HG03460 (cell line): ENCODE data around the gene DCAF7.

ENCODE experiments used
- ATAC-seq: cut with Tn5 transposase; IDR thresholded peaks from one replicate; pipeline ENCODE4 v1.9.1; 2021; ENCODE audit not compliant: unreplicated experiment

The DCAF7 gene

DNA sequence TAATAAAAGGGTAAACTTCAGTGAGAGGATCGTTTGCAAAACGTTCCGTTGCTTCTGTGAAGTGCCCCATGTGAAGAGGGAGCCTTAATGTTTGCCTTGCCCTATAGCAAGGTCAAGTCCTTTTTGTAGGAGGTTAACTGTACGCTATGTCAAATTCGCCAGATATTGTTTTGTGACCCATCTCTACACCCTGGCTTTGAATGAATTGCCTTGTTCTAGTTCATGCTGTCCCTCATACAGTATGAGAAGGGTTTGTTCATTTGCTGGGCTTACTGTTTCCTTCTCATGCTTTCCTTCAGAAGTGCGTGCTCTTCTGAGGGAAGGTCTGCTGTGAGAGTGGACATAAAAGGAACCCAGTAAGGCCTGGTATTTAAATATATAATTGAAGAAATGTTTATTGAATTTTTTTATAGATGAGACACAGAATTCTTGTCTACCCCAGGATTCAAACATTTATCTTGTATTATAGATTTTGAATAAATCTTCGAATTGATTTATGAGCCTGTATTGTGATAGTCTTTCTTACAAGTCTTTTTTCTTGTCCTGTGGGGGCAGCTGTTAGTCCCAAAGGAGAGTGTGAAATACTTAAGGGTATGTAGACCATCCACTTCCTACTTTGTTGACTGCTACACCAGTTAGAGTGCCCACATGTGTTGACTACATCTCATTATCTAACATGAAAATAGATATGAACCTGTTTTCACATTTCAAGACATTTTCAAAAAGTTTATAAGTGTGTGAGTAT lies 73.7 kb downstream of the DCAF7 start:
- no peak for ATAC-seq

GRCh38 chr17:63624531-63624880 lies 74.2 kb downstream of the DCAF7 start:
- no peak for ATAC-seq

DNA sequence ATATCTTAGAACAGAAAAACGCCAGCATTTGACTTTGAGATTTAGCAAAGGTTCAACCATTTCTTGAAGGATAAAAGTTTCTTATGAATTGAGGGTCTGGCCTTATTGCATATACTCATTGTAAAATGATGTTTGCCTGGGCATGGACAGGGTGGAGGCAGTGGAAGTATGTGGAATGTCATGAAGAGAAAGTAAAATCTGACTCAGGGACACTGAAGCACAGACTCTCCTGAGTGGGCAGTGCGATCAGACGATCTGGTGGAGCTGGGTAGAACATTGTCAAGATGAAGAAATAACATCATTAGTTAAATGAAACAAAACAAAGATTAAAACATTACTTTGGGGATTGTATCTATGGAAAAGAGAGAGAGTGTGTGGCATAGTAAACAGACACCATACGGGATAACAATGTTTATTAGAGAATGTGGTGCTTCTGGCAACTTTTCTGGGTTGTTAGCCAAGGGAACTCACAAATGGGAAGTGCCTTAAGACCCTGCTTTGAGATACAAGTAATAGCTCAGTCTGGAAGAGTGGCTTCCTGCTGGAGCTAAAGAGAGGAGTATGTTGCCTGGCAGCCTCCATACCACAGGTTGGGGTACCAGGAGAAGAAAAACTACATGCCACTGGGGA lies 76.4 kb downstream of the DCAF7 start:
- no peak for ATAC-seq

DNA sequence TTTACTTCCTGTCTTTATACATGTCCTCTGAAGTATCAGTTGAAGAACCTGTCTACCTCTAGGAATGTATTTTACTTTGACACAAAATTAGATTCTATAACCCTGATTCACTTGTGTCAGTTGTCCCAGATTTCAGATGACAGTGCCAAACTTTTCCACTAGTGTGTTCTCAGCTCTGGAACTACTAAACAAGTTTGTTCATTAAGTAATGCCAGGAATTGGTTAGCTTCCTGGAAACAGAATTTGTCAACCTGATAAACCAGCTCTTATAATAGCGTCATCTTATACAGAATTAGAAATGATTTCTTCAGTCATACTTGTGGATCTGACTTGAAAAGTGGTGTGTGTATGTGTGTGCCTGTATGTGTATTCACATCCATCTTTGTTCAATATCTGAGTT lies 79.3 kb downstream of the DCAF7 start:
- ATAC-seq = no peak

DNA sequence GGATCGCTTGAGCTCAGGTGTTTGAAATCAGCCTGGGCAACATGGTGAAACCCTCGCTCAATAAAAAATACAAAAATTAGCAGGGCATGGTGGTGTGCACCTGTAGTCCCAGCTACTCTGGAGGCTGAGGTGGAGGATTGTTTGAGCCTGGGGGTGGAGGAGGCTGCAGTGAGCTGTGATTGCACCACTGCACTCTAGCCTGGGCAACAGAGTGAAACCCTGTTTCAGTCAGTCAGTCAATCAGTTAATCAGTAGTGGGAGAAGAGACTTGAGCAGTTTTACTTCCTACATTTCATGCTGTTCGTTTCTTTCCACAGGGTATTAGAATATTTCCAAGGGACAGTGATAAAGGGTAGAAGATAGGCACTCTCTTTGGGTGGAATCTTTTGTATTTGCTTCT lies 80.8 kb downstream of the DCAF7 start:
- no peak for ATAC-seq

GRCh38 chr17:63631626-63632025 lies 81.3 kb downstream of the DCAF7 start:
- ATAC-seq = no peak

DNA sequence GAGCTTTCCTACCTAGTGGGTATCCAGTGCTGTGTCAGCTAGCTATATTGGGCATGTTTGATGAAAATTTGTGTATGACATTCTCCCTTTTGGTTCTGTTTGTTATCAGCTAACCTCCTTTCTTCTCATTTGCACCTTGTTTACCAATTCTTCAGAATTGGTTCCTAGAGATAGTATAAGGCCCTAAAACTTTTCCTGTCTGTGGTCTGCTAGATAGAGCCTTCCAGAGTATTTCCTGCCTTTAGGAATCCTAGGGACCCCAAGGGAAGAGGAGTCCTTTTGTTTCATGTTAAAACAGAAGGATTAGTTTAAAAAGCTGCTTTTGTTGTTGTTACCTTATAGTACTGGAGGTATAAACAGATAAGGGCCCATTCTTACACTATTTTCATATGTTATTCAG lies 83.5 kb downstream of the DCAF7 start:
- ATAC-seq = no peak

DNA sequence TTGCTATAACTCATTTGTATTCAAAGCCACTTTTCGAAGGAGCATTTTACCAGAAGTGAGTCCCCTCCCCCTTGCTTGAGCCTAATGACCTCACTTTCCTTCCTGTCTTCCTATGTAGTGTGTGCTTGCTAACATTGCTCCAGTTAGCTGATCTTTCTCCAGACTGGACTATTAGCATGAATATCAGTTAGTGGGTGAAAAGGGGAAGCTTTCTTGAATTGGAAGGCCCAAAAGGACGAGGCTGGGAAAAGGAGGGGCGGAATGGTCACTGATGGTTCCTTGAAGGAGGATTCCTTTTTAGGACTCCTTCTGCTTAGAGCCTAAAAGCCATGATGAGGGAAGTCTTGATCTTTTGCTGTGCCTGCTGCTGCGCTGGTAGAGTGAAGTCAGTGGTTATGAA lies 83.9 kb downstream of the DCAF7 start:
- no peak for ATAC-seq

DNA sequence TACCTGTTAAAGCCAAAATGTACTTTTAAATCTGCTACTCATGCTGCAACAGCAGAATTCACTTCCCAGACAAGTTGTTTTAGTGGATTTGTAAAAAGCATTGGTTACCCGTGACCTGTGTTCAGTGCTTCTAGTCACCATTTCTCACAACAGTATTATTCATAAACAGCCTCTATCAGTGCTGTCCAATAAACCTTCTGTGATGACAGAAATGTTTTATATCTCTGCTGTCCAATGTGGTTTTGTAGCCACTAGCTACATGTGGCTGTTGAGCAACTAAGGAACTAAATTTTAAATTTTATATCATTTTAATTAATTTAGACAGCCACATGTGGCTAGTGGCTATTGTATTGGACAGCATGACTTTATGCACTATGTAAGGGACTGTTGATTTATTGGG lies 84.5 kb downstream of the DCAF7 start:
- ATAC-seq = no peak

- ATAC-seq = no peak
Measured at GRCh38 chr17:63635290-63635689, 85.0 kb downstream of the DCAF7 start.

GRCh38 chr17:63635787-63636186 lies 85.5 kb downstream of the DCAF7 start:
- no peak for ATAC-seq

DNA sequence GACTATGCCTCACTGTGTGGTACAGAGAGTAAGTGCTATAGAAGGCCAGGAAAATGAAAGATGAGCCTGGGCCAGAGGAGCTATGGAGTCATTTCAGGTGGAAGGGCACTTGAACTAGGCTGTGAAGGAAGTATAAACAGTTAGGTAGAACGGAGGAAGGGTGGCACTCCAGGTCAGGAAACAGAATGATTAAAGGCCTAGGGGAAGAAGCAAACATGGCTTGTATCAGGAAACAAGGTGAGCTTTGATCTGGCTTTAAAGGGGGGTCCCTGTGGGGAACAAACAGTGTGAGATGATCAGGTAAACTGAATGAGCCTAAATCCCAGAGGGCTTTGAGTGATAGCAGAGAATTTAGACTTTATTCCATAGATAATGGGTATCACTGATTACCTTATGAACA lies 88.8 kb downstream of the DCAF7 start:
- no peak for ATAC-seq

DNA sequence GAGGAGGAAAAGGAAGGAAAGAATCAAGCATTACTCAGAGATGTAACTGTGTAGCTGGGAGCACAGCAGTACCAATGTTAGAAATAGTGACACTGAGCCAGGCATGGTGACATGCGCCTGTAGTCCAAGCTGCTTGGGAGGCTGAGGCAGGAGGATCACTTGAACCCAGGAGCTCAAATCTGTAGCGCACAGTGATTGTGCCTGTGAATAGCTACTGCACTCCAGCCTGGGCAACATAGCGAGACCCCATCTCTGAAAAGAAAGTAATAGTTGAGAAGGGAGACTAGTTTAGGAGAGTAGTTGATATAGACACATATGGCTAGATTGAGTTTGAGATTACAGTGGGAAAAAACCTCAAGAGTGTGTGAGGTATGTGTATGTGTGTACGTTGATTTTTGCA lies 89.8 kb downstream of the DCAF7 start:
- no peak for ATAC-seq

GRCh38 chr17:63641692-63642448 lies 91.6 kb downstream of the DCAF7 start:
- ATAC-seq = no peak
